Measurements from ENCODE around the gene TAOK3.

The TAOK3 gene

DNA sequence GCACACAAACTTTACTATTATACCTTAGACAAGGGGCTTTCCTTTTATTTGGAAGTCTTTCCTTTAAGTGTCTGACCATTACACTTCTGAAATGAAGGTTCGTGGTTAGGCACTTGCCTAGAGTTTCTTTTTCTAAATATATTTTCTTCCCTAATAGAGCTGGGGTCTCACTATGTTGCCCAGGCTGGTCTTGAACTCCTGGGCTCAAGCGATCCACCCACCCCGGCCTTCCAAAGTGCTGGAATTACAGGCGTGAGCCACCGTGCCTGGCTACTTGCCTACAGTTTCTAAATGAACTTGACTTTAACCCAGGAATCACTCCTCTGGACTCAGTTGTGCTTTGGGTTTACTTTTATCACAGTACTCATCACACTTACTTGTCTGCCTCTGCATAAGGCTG lies 179.2 kb downstream of the TAOK3 start:
- H3K27me3 ChIP-seq (ENCODE audit: insufficient read depth, low read length): no peaks in the 10 kb centered on the region
- H4K20me1 ChIP-seq (ENCODE audit: insufficient read depth, low read length): no peaks in the 10 kb centered on the region
- no peak overlapping the region for H3K4me3 ChIP-seq (ENCODE audit: low read depth, low read length, poor library complexity, severe bottlenecking)
- H3K9me3 ChIP-seq (ENCODE audit: low read length): no peaks in the 10 kb centered on the region
- no peaks in the 10 kb centered on the region for H3F3A ChIP-seq (ENCODE audit: insufficient read depth, low read length)
- H3K9ac ChIP-seq (ENCODE audit: low read length): no peak overlapping the region
- no peaks in the 10 kb centered on the region for H3K79me2 ChIP-seq (ENCODE audit: insufficient read depth, low read length)
- no peak overlapping the region for H3K4me2 ChIP-seq (ENCODE audit: low read length)
- no peaks in the 10 kb centered on the region for H3K9me2 ChIP-seq (ENCODE audit: low read depth, low read length)
- H3K36me3 ChIP-seq (ENCODE audit: insufficient read depth, low read length): peaks cover 30% of the 10 kb centered on the region
- TF ChIP-seq EZH2 (IDR thresholded peaks at IDR 0.05; ENCODE audit: borderline replicate concordance, low read length): no peak
- TF ChIP-seq, protein P1, sequence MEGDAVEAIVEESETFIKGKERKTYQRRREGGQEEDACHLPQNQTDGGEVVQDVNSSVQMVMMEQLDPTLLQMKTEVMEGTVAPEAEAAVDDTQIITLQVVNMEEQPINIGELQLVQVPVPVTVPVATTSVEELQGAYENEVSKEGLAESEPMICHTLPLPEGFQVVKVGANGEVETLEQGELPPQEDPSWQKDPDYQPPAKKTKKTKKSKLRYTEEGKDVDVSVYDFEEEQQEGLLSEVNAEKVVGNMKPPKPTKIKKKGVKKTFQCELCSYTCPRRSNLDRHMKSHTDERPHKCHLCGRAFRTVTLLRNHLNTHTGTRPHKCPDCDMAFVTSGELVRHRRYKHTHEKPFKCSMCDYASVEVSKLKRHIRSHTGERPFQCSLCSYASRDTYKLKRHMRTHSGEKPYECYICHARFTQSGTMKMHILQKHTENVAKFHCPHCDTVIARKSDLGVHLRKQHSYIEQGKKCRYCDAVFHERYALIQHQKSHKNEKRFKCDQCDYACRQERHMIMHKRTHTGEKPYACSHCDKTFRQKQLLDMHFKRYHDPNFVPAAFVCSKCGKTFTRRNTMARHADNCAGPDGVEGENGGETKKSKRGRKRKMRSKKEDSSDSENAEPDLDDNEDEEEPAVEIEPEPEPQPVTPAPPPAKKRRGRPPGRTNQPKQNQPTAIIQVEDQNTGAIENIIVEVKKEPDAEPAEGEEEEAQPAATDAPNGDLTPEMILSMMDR (IDR thresholded peaks at IDR 0.05; ENCODE audit: low read length): no peak
- H2AFZ ChIP-seq (ENCODE audit: low read length): no peak overlapping the region
- H3K27ac ChIP-seq (ENCODE audit: low read depth, low read length, poor library complexity, severe bottlenecking): no peak overlapping the region
- no peaks in the 10 kb centered on the region for H3K4me1 ChIP-seq (ENCODE audit: insufficient read depth, low read length, severe bottlenecking)

DNA sequence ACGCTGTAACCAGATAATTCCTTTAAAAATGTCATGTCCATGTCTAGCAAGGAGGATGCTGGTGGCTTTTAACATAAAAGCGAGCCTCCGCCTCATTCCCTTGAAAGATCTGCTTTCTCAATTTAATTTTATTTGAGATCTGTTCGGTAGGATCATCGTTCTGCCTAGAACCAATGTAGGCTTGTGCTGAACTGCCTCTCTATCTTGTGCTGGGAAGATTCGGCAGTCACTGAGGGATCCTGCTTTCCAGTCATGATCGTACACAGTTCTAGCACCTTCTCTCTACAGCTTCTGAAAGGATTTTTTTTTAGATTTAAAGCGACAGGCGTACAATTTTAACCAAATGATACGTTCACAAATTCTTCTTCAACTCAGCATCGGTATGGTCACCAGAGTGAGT lies 182.4 kb downstream of the TAOK3 start:
- no peaks in the 10 kb centered on the region for H3K9me2 ChIP-seq (ENCODE audit: low read depth, low read length)
- no peaks in the 10 kb centered on the region for H3K4me1 ChIP-seq (ENCODE audit: insufficient read depth, low read length, severe bottlenecking)
- no peaks in the 10 kb centered on the region for H4K20me1 ChIP-seq (ENCODE audit: insufficient read depth, low read length)
- TF ChIP-seq, protein P1 (IDR thresholded peaks at IDR 0.05; ENCODE audit: low read length): no peak
- TF ChIP-seq EZH2 (IDR thresholded peaks at IDR 0.05; ENCODE audit: borderline replicate concordance, low read length): no peak
- no peak overlapping the region for H3K4me3 ChIP-seq (ENCODE audit: low read depth, low read length, poor library complexity, severe bottlenecking)
- no peak overlapping the region for H2AFZ ChIP-seq (ENCODE audit: low read length)
- H3K9me3 ChIP-seq (ENCODE audit: low read length): no peaks in the 10 kb centered on the region
- H3K79me2 ChIP-seq (ENCODE audit: insufficient read depth, low read length): no peaks in the 10 kb centered on the region
- no peaks in the 10 kb centered on the region for H3F3A ChIP-seq (ENCODE audit: insufficient read depth, low read length)
- no peak overlapping the region for H3K9ac ChIP-seq (ENCODE audit: low read length)
- H3K36me3 ChIP-seq (ENCODE audit: insufficient read depth, low read length): peaks cover 22% of the 10 kb centered on the region; the same call in 1 of the 2 replicates
- H3K27me3 ChIP-seq (ENCODE audit: insufficient read depth, low read length): no peaks in the 10 kb centered on the region
- no peak overlapping the region for H3K4me2 ChIP-seq (ENCODE audit: low read length)
- H3K27ac ChIP-seq (ENCODE audit: low read depth, low read length, poor library complexity, severe bottlenecking): no peak overlapping the region

- Histone ChIP-seq H3K36me3 (ENCODE audit: insufficient read depth, low read length) (peaks cover 22% of the 10 kb centered on the region; the same call in 1 of the 2 replicates), H3K27ac (ENCODE audit: low read depth, low read length, poor library complexity, severe bottlenecking) (no peak overlapping the region), H3K9ac (ENCODE audit: low read length) (no peak overlapping the region)
These were observed 182.9 kb downstream of the TAOK3 start for GRCh38 chr12:118189741-118190191.

More at GRCh38 chr12:118189741-118190191, 182.9 kb downstream of the TAOK3 start:
- Histone ChIP-seq H2AFZ (ENCODE audit: low read length) (no peak overlapping the region), H3K4me2 (ENCODE audit: low read length) (no peak overlapping the region), H3F3A (ENCODE audit: insufficient read depth, low read length) (no peaks in the 10 kb centered on the region), H3K4me3 (ENCODE audit: low read depth, low read length, poor library complexity, severe bottlenecking) (no peak overlapping the region), H3K79me2 (ENCODE audit: insufficient read depth, low read length) (no peaks in the 10 kb centered on the region), H3K9me3 (ENCODE audit: low read length) (no peaks in the 10 kb centered on the region), H3K4me1 (ENCODE audit: insufficient read depth, low read length, severe bottlenecking) (no peaks in the 10 kb centered on the region), H3K9me2 (ENCODE audit: low read depth, low read length) (no peaks in the 10 kb centered on the region), H3K27me3 (ENCODE audit: insufficient read depth, low read length) (no peaks in the 10 kb centered on the region), H4K20me1 (ENCODE audit: insufficient read depth, low read length) (no peaks in the 10 kb centered on the region)
- TF ChIP-seq EZH2 (IDR thresholded peaks at IDR 0.05; ENCODE audit: borderline replicate concordance, low read length): no peak
- TF ChIP-seq, protein P1 (IDR thresholded peaks at IDR 0.05; ENCODE audit: low read length): no peak

Measured in OCI-LY1 (cell line).